ENCODE data around the gene BAHCC1. TPM values are rescaled to one million over a fixed set of nuclear protein-coding genes. Genes with fewer than 3 reads are reported as not detected.

BAHCC1 gene
- total RNA-seq, 1 experiment from 2014 or later = 0.17 TPM

DNA sequence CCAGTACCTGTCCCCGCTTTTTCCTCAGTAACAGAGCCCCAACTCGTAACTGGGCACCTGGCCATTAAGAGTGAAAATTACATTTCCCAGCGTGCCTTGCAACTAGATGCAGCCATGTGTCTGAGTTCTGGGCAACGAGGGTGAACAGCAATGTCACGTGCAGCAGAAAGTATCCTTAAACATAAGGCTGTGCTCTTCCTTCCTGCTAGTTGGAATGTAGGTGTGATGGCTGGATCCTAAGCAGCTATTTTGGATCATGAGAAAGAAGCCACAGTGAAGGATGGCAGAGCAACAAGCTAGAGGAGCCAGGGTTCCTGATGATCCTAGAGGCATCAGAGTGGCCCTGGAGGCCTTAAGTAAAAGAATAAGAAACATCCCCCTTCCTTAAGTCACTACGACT is 81.4 kb downstream of the BAHCC1 start:
- Mint-ChIP-seq H3K4me3 (ENCODE audit: low read depth, unreplicated experiment) (no peak overlapping the region), H3K27me3 (ENCODE audit: unreplicated experiment) (peaks cover 15% of the 10 kb centered on the region), H3K9me3 (ENCODE audit: low read depth, unreplicated experiment) (peaks cover 3% of the 10 kb centered on the region), H3K27ac (ENCODE audit: unreplicated experiment) (no peak overlapping the region), H3K36me3 (ENCODE audit: insufficient read depth, unreplicated experiment) (peaks cover 3% of the 10 kb centered on the region), H3K4me1 (ENCODE audit: low read depth, unreplicated experiment) (no peaks in the 10 kb centered on the region)
- TF ChIP-seq, protein P1, sequence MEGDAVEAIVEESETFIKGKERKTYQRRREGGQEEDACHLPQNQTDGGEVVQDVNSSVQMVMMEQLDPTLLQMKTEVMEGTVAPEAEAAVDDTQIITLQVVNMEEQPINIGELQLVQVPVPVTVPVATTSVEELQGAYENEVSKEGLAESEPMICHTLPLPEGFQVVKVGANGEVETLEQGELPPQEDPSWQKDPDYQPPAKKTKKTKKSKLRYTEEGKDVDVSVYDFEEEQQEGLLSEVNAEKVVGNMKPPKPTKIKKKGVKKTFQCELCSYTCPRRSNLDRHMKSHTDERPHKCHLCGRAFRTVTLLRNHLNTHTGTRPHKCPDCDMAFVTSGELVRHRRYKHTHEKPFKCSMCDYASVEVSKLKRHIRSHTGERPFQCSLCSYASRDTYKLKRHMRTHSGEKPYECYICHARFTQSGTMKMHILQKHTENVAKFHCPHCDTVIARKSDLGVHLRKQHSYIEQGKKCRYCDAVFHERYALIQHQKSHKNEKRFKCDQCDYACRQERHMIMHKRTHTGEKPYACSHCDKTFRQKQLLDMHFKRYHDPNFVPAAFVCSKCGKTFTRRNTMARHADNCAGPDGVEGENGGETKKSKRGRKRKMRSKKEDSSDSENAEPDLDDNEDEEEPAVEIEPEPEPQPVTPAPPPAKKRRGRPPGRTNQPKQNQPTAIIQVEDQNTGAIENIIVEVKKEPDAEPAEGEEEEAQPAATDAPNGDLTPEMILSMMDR (IDR thresholded peaks at IDR 0.05; ENCODE audit: unreplicated experiment) = no peak
- CTCF ChIA-PET = interaction anchor here (0.6 kb wide), 1 partner anchor 254 kb away, joined by 3 read pairs; the partner anchor contains the start of gene CEP131
- no peak for DNase-seq
- intact Hi-C loops (cut with micrococcal nuclease; ENCODE audit: unreplicated experiment) = no loop called here
- no TSS peak for BruUV-seq (replicated peaks)

DNA sequence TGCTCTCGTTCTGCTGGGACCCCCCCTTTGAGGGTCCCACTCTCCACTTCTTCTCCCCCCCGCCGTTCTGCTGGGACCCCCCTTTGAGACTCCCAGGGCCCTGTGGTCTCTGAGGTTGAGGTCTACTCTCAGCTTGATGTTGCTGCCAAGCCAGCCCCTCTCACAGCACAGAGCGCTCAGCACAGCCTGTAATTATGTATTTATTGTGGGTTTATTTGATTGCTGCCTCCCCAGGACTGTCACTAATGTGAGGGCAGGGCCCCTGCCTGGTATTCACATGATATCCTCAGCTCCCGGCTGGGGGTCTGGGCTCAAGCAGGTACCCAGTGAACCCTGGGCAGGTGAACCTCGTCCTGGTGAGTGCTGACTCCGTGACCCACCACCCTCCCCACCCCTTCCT is 81.9 kb downstream of the BAHCC1 start:
- peaks cover 3% of the 10 kb centered on the region for H3K36me3 Mint-ChIP-seq (ENCODE audit: insufficient read depth, unreplicated experiment)
- intact Hi-C loops (cut with micrococcal nuclease; ENCODE audit: unreplicated experiment) = no loop called here
- H3K27me3 Mint-ChIP-seq (ENCODE audit: unreplicated experiment) = peaks cover 16% of the 10 kb centered on the region
- no peak overlapping the region for H3K4me3 Mint-ChIP-seq (ENCODE audit: low read depth, unreplicated experiment)
- no peaks in the 10 kb centered on the region for H3K4me1 Mint-ChIP-seq (ENCODE audit: low read depth, unreplicated experiment)
- BruUV-seq (replicated peaks) = no TSS peak
- H3K27ac Mint-ChIP-seq (ENCODE audit: unreplicated experiment) = no peak overlapping the region
- no peak for DNase-seq
- TF ChIP-seq, protein P1 (IDR thresholded peaks at IDR 0.05; ENCODE audit: unreplicated experiment) = no peak
- peaks cover 3% of the 10 kb centered on the region for H3K9me3 Mint-ChIP-seq (ENCODE audit: low read depth, unreplicated experiment)
- CTCF ChIA-PET = interaction anchor here (0.6 kb wide), 1 partner anchor 254 kb away, joined by 3 read pairs; the partner anchor contains the start of gene CEP131

DNA sequence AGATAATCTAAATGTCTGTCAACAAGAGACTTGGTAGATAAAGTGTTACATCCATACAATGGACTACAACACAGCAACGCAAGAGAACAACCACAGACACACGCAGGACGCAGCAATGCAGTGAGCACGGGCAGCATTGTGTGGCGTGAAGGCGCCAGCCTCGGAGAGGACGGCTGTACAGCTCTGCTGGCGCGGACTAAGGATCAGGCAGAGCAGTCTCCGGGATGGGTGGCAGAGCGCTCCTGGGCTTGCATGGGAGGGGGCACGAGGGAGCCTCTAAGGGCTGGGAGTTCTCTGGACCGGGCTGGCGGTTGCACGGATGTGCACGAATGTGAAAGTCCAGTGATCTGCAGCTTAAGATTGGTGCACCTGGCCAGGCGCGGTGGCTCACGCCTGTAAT is 82.9 kb downstream of the BAHCC1 start:
- intact Hi-C loops (cut with micrococcal nuclease; ENCODE audit: unreplicated experiment) = no loop called here
- BruUV-seq (replicated peaks) = no TSS peak
- peaks cover 26% of the 10 kb centered on the region for H3K27me3 Mint-ChIP-seq (ENCODE audit: unreplicated experiment)

DNA sequence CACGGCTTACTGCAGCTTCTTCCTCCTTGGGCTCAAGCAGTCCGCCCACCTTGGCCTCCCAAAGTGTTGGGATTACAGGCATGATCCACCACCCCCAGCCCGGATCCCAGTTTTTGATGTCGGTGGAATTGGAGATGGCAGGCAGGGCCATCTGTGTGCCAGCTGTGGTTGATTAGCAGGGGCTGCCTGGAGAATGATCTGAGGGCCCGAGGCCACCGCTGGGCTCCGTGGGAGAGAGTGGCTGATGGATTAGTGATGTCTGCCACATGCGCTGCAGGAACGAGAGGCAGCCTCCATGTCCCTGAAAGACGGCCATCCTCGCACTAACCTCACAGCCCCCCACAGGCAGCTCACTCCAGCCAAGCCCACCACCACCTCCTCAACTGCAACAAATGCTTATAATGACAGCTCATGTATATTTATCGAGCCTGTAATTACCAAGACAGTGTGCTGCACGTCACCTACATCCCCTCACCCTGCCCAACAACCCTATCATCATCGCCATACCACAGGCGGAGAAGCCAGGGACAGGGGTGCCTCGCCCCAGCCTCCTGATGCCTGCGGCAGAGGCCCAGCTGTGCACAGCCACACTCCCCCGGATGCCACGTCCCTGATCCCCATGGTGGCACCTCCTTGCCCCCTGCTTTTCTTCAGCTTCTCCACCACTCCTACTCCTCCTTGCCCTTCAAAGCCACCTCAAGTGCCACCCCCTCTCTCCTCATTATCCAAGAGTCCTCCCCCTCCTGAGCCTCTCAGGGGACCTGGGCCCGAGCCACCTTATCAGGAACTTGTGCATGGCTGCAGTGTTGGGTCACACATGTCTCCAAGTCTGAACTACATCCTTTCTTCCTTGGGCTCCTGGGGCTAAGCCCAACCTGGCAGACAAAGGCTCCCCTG is 84.2 kb downstream of the BAHCC1 start:
- CTCF ChIA-PET = no interaction called here
- intact Hi-C loops (cut with micrococcal nuclease; ENCODE audit: unreplicated experiment) = loop anchor here (5.0 to 10.0 kb wide), 2 partner anchors 185 to 227 kb away; partner anchors contain the start of gene SLC38A10
- no peak overlapping the region for H3K27ac Mint-ChIP-seq (ENCODE audit: unreplicated experiment)
- peaks cover 29% of the 10 kb centered on the region for H3K27me3 Mint-ChIP-seq (ENCODE audit: unreplicated experiment)
- no peak for DNase-seq
- BruUV-seq (replicated peaks) = no TSS peak
- TF ChIP-seq, protein P1 (IDR thresholded peaks at IDR 0.05; ENCODE audit: unreplicated experiment) = no peak
- H3K9me3 Mint-ChIP-seq (ENCODE audit: low read depth, unreplicated experiment) = peaks cover 3% of the 10 kb centered on the region
- H3K36me3 Mint-ChIP-seq (ENCODE audit: insufficient read depth, unreplicated experiment) = peaks cover 3% of the 10 kb centered on the region
- H3K4me3 Mint-ChIP-seq (ENCODE audit: low read depth, unreplicated experiment) = no peak overlapping the region
- no peaks in the 10 kb centered on the region for H3K4me1 Mint-ChIP-seq (ENCODE audit: low read depth, unreplicated experiment)

More for the DNA sequence above, 82.9 kb downstream of the BAHCC1 start:
- no peak overlapping the region for H3K27ac Mint-ChIP-seq (ENCODE audit: unreplicated experiment)
- no peak for DNase-seq
- no peak overlapping the region for H3K4me3 Mint-ChIP-seq (ENCODE audit: low read depth, unreplicated experiment)
- H3K4me1 Mint-ChIP-seq (ENCODE audit: low read depth, unreplicated experiment) = no peaks in the 10 kb centered on the region
- TF ChIP-seq, protein P1 (IDR thresholded peaks at IDR 0.05; ENCODE audit: unreplicated experiment) = no peak
- H3K9me3 Mint-ChIP-seq (ENCODE audit: low read depth, unreplicated experiment) = peaks cover 3% of the 10 kb centered on the region
- peaks cover 3% of the 10 kb centered on the region for H3K36me3 Mint-ChIP-seq (ENCODE audit: insufficient read depth, unreplicated experiment)
- CTCF ChIA-PET = no interaction called here

Measured in Calu3 (cell line).